Coronary artery (tissue), 2 donors: Measurements from ENCODE around the gene PGLYRP2.

Source experiments
- DNase-seq: peaks from one replicate; pipeline ENCODE4 v3.0.0-alpha.2; 2017; ENCODE audit warnings: low spot score
- H3K27ac ChIP-seq, 2 donors: fragments of 200-600 bp; sonication (generic); one replicate each; pipeline ENCODE4 v1.5.1; 2016 to 2019
- H3K4me3 ChIP-seq: fragments of 200-600 bp; sonication (generic); 2 replicates; pipeline ENCODE4 v1.5.1; 2016; ENCODE audit warnings: mild to moderate bottlenecking, moderate library complexity
- TF ChIP-seq, protein P1 (sequence below): fragments of 200-600 bp; sonication (generic); IDR thresholded peaks from one replicate; pipeline ENCODE4 v1.5.1; 2019; ENCODE audit warnings: antibody characterized with exemption

PGLYRP2 gene

DNA sequence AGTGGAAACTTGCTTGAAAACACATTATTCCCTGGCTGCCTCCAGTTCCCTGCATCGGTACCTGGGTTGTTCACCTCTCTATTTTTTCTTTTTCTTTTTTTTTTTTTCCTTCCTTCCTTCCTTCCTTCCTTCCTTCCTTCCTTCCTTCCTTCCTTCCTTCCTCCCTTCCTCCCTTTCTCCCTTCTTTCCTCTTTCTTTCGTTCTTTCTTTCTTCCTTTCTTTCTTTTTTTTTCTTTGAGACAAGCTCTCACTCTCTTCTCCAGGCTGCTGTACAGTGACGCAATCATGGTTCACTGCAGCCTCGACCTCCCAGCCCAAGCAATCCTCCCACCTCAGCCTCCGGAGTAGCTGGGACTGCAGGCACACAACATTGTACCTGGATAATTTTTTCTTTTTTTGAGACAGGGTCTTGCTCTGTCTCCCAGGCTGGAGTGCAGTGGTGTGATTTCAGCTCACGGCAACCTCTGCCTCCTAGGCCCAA, 11.5 kb downstream of the PGLYRP2 start:
- Histone ChIP-seq H3K4me3 (no peak overlapping the region), H3K27ac (no peak overlapping the region)
- DNase-seq: no peak
- TF ChIP-seq, protein P1, sequence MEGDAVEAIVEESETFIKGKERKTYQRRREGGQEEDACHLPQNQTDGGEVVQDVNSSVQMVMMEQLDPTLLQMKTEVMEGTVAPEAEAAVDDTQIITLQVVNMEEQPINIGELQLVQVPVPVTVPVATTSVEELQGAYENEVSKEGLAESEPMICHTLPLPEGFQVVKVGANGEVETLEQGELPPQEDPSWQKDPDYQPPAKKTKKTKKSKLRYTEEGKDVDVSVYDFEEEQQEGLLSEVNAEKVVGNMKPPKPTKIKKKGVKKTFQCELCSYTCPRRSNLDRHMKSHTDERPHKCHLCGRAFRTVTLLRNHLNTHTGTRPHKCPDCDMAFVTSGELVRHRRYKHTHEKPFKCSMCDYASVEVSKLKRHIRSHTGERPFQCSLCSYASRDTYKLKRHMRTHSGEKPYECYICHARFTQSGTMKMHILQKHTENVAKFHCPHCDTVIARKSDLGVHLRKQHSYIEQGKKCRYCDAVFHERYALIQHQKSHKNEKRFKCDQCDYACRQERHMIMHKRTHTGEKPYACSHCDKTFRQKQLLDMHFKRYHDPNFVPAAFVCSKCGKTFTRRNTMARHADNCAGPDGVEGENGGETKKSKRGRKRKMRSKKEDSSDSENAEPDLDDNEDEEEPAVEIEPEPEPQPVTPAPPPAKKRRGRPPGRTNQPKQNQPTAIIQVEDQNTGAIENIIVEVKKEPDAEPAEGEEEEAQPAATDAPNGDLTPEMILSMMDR: no peak

DNA sequence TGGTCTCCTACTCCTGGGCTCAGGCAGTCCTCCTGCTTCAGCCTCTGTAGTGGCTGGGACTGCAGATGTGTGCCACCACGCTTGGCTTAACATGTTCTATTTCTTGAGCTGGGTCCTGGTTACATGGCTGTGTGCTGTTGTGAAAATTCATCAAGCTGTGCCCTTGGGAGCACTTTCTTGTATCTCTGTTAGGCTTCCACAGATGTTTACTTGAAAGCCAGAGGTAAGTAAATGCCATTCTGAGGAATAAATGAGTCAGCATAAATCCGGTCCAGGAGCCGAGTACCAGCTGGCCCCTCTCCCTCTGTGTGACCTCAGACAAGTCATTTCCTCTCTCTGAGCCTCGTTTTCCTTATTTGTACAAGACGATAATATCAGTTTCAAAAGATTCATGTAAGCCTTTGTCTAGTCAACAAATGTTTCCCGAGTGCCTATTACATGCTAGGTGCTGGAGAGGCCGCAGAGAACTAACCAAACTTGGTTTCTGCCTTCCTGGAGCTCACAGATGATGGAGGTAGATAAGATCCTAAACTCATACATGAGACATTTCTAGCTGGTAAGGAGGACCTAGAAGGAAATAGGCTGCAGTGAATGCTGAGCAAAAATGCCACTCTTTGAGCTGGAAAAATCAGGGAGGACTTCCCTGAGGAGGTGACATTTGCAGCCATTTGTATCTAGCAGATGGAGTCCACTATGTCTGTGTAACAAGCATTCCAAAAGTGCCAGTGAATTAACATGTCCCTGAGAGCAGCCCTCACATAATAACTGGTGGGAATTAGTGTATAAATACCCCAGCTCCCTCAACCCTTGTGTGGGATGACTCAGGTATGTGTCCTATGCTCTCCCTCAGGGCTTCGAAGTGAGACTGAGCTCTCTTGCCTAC, 12.2 kb downstream of the PGLYRP2 start:
- DNase-seq: no peak
- no peak overlapping the region for H3K27ac ChIP-seq
- no peak overlapping the region for H3K4me3 ChIP-seq
- TF ChIP-seq, protein P1: no peak

DNA sequence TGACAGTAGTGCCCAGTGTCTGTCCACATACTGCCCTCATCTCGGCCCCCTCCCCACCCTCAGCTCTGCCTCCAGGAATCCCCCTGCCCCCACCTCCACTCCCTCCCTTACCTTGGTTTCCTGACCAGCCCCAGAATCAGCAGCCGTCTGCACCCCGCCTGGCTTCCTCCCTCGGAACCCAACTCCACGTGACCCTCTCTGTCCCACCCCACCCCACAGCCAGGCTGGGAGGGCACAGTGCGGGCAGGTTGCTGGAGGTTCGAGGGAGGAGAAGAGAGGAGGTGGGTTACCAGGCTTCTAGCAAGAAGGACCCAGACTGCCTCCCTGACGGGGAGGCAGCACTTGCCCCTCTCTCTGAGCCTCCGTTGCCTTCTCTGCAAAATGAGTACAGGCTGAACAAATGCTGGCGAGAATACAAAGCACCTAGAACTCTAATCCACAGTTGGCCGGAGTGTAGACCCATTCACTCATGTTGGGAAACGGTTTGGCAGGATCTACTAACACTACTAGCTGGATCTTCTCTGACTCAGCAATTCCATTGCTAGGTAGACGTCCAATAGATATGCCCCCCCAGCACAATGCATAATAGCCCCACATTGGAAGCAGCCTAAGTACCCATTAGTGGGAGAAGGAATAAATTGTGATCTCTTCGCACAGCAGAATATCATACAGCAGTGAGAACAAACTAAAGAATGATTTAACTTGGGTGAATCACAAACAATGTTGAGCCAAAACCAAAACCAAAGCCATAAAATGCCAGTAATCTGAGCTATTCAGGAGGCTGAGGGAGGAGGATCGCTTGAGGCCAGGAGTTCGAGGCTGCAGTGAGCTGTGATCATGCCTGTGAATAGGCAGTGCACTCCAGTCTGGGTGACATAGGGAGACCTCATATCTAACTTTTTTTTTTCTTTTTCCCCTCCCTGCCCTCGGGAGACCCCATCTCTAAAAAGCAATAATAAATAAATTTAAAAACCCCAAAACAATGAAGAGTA, 14.6 kb downstream of the PGLYRP2 start, which contains the start of gene RASAL3:
RASAL3 (minus strand) TSS at position 151 of the 992 bp plus-strand sequence. CDS start 186 bp downstream, outside the sequence.
- Histone ChIP-seq H3K4me3 (peak within 1 kb of the TSS; percentile 59), H3K27ac (peak within 1 kb of the TSS in 1 of 2 donors; percentile 51)
- DNase-seq: no peak
- TF ChIP-seq, protein P1: no peak

DNA sequence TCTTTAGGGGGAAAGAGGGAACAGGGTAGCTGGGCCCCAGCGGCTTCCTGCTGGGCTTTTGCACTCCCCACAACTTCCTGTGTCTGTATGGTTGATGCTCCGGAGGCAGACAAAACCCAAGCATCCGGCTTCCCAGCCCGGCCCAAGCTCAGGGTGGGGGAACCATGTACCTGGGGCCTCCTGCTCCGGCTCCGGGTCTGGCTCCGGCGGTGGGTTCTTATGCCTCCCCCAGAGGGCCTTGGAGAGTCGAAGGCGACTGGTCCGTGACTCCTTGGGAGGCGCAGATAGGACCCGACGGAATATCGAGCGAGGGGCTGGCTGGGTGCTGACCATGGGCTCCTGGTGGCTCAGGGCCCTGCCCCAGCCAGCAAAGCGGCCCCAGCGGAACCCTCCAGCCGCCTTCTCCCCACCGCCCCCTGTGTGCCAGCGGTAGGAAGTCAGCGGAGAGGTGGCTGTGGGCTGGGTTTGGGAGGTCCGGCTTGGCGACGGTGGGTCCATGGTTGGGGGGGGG, 15.4 kb downstream of the PGLYRP2 start:
- DNase-seq: no peak
- H3K27ac ChIP-seq: peak overlapping the region in 1 of 2 donors; percentile 51
- H3K4me3 ChIP-seq: peak overlapping the region; percentile 59
- TF ChIP-seq, protein P1: no peak

DNA sequence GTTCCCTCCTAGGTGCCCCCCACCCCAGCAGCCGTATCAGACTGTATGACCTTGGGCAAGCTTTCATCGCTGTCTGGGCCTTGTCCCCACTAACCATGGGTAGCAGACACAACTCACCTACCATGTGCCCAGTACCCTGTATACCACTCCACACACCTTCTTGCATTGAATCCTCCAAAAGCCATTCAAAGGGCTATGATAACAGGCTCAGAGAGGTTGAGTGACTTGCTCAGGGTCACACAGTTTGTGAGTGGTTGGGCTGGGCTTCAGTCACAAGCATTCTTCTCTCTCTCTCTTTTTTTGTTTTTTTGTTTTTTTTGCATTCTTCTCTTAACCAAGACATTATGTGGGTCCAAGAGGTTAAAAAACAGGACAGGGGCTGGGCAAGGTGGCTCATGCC, 17.6 kb downstream of the PGLYRP2 start:
- DNase-seq: no peak
- H3K27ac ChIP-seq: no peak overlapping the region
- TF ChIP-seq, protein P1: no peak
- no peak overlapping the region for H3K4me3 ChIP-seq

DNA sequence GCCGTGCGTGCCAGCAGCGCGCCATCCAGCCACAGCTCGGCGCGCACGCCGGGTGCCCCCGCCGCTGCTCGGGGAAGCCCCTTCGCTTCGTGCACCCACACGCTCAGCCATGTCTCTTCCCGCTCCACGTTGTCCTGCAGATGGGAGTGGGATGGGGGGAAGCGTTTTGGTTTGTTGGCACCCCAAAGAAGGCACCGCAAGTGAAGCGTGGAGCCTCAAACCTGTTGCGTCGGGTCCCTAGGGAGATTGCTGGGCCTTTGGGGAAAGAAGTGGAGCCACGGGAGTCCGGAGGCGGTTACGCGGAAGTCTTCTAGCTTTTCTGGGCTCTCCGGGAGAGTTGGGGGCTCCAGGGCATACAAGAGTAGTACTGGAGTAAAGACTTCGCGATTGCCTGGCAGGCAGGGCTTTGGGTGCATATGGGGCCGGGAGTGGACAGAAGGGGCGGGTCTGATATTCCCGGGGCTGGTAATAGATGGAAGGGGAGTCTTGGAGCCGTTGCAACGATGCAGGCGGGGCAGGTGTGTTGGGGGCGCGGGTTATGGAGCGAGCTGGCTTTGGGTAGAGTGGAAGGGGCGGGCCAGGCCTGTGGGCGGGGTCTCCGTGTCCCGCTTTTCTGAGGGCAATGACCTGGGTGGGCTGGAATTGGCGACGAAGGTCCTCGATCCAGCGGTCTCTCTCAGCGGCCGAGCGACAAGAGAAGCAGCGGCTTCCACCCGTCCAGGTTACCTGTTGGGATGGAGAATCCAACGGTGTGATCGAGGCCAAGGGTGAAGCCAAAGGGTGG, 21.4 kb downstream of the PGLYRP2 start:
- Histone ChIP-seq H3K4me3 (peak overlapping the region; percentile 58), H3K27ac (no peak overlapping the region)
- TF ChIP-seq, protein P1: no peak

More for the DNA sequence above, 21.4 kb downstream of the PGLYRP2 start:
- DNase-seq: no peak
